ENCODE data around the gene CTNND2. TPM values are rescaled to one million over a fixed set of nuclear protein-coding genes. Genes with fewer than 3 reads are reported as not detected.

The CTNND2 gene
- polyA plus RNA-seq, 1 of the 3 experiments (the other 2 are of a cell fraction) = not detected

DNA sequence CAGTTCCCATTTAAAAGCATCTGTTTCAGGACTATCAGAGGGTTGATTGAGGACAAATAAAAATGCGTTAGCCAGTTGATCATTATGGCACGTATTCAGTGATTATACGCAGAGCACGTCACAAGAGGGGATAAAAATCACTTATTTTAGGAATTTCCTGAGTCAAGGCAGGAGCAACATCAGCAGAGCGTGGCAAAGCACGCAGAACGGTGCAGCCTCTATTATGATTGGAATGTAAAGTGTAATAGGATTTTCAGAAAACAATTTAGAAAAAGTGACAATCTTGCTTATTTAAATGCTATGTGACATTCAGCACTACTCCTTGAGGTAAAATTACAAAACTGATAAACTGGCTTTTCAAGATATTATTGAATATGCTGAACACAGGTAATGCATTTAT is 729.7 kb downstream of the CTNND2 start:
- Histone ChIP-seq H3K79me2 (ENCODE audit: insufficient read depth) (no peaks in the 10 kb centered on the region), H4K20me1 (ENCODE audit: insufficient read depth) (no peaks in the 10 kb centered on the region), H3K27me3 (ENCODE audit: insufficient read depth) (no peaks in the 10 kb centered on the region), H3K4me3 (ENCODE audit: low read depth in 2 of 2, low read length in 1 of 2) (no peak overlapping the region), H3K36me3 (replicated peaks in 1 of 2; ENCODE audit: control insufficient read depth in 1 of 2, insufficient read depth in 2 of 2, low read length in 1 of 2) (no peaks in the 10 kb centered on the region), H3K9me3 (no peaks in the 10 kb centered on the region), H3K27ac (ENCODE audit: low read depth in 2 of 2, low read length in 1 of 2) (no peak overlapping the region), H3K9ac (no peak overlapping the region), H3F3A (replicated peaks; ENCODE audit: insufficient read depth) (no peaks in the 10 kb centered on the region), H3K4me1 (ENCODE audit: control insufficient read depth in 1 of 2, insufficient read depth in 2 of 2, low read depth in 1 of 2, low read length in 1 of 2) (no peaks in the 10 kb centered on the region), H3K9me2 (no peaks in the 10 kb centered on the region), H3K4me2 (no peak overlapping the region), H2AFZ (ENCODE audit: low read depth) (no peak overlapping the region)
- CTCF ChIA-PET = interaction anchor here (0.8 kb wide), 1 partner anchor 49 kb away, joined by 3 read pairs; no protein-coding TSS in a partner anchor
- no peak for TF ChIP-seq REST (IDR thresholded peaks at IDR 0.05; ENCODE audit: low read depth, low read length)
- TF ChIP-seq TEAD4 (IDR thresholded peaks at IDR 0.05; ENCODE audit: borderline replicate concordance, insufficient read depth) = no peak
- no peak for TF ChIP-seq SIN3A (IDR thresholded peaks at IDR 0.05; ENCODE audit: borderline replicate concordance, low read depth, low read length)
- TF ChIP-seq RAD21 (IDR thresholded peaks at IDR 0.05; ENCODE audit: low read length) = no peak
- no peak for TF ChIP-seq FOSL2 (IDR thresholded peaks at IDR 0.05; ENCODE audit: borderline replicate concordance, low read depth)
- TF ChIP-seq RCOR1 (IDR thresholded peaks at IDR 0.05; ENCODE audit: low read length) = no peak
- no peak for TF ChIP-seq YY1 (IDR thresholded peaks at IDR 0.05; ENCODE audit: low read depth)
- TF ChIP-seq, protein P1, sequence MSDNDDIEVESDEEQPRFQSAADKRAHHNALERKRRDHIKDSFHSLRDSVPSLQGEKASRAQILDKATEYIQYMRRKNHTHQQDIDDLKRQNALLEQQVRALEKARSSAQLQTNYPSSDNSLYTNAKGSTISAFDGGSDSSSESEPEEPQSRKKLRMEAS (IDR thresholded peaks at IDR 0.05; ENCODE audit: low read depth) = no peak
- TF ChIP-seq ZBTB33 (IDR thresholded peaks at IDR 0.05; ENCODE audit: borderline replicate concordance, low read depth) = no peak
- TF ChIP-seq, protein P2, sequence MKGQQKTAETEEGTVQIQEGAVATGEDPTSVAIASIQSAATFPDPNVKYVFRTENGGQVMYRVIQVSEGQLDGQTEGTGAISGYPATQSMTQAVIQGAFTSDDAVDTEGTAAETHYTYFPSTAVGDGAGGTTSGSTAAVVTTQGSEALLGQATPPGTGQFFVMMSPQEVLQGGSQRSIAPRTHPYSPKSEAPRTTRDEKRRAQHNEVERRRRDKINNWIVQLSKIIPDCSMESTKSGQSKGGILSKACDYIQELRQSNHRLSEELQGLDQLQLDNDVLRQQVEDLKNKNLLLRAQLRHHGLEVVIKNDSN (IDR thresholded peaks at IDR 0.05; ENCODE audit: borderline replicate concordance, low read depth) = no peak
- TF ChIP-seq POLR2AphosphoS5 (IDR thresholded peaks at IDR 0.05; ENCODE audit: low read depth, low read length) = no peak
- no peak for TF ChIP-seq NFIC (IDR thresholded peaks at IDR 0.05; ENCODE audit: borderline replicate concordance)
- POLR2A ChIA-PET = no interaction called here
- WGBS (ENCODE audit: low lambda C conversion rate) = 26% methylated on average over 7 of the region's 7 CpGs
- DNase-seq = no peak

All from SK-N-SH (cell line).